GM19023 (cell line): Measurements from ENCODE around the gene RIMBP3B.
"Not testable (repeated sequence)": the region's sequence is repeated elsewhere in the genome, so short reads cannot be mapped to it uniquely, and the experiment has no call there.

Experiments used
- ATAC-seq: cut with Tn5 transposase; IDR thresholded peaks from one replicate; pipeline ENCODE4 v1.9.1; 2021; ENCODE audit warnings: mild to moderate bottlenecking, moderate library complexity; ENCODE audit not compliant: unreplicated experiment

The RIMBP3B gene

GRCh38 chr22:21383701-21384467 lies at the start of gene RIMBP3B:
TSS of gene RIMBP3B (plus strand) at chr22:21383751. CDS start at chr22:21383859, 108 bp downstream.
- peak; percentile 60 for ATAC-seq

- ATAC-seq, result not testable (repeated sequence)
These were observed 26.0 kb upstream of the RIMBP3B start for GRCh38 chr22:21357527-21357926.

- not testable (repeated sequence) for ATAC-seq
These were observed 23.0 kb upstream of the RIMBP3B start for GRCh38 chr22:21360525-21360924.

- not testable (repeated sequence) for ATAC-seq
These were observed 21.1 kb upstream of the RIMBP3B start for GRCh38 chr22:21362473-21362872.

- ATAC-seq, result not testable (repeated sequence)
These were observed 20.5 kb upstream of the RIMBP3B start for GRCh38 chr22:21363061-21363460.

- ATAC-seq, result not testable (repeated sequence)
These were observed 19.7 kb upstream of the RIMBP3B start for GRCh38 chr22:21363803-21364202.

- ATAC-seq, result not testable (repeated sequence)
These were observed 19.2 kb upstream of the RIMBP3B start for GRCh38 chr22:21364362-21364761.

GRCh38 chr22:21365337-21365736 lies 18.2 kb upstream of the RIMBP3B start:
- not testable (repeated sequence) for ATAC-seq

- not testable (repeated sequence) for ATAC-seq
These were observed 14.8 kb upstream of the RIMBP3B start for GRCh38 chr22:21368603-21369310.

GRCh38 chr22:21375880-21376279 lies 7.7 kb upstream of the RIMBP3B start:
- ATAC-seq, result not testable (repeated sequence)

GRCh38 chr22:21384468-21385357 lies 1.2 kb downstream of the RIMBP3B start:
- ATAC-seq, result peak; percentile 16

GRCh38 chr22:21389480-21389879 lies 5.9 kb downstream of the RIMBP3B start:
- ATAC-seq, result not testable (repeated sequence)

- not testable (repeated sequence) for ATAC-seq
These were observed 6.5 kb downstream of the RIMBP3B start for GRCh38 chr22:21390013-21390412.

- ATAC-seq, result not testable (repeated sequence)
These were observed 11.1 kb downstream of the RIMBP3B start for GRCh38 chr22:21394613-21395012.

GRCh38 chr22:21401197-21401969 lies 17.8 kb downstream of the RIMBP3B start:
- ATAC-seq, result not testable (repeated sequence)

GRCh38 chr22:21402763-21403314 lies 19.3 kb downstream of the RIMBP3B start:
- not testable (repeated sequence) for ATAC-seq

GRCh38 chr22:21407139-21407538 lies 23.6 kb downstream of the RIMBP3B start:
- ATAC-seq, result not testable (repeated sequence)

GRCh38 chr22:21407792-21408191 lies 24.2 kb downstream of the RIMBP3B start:
- ATAC-seq, result not testable (repeated sequence)

- not testable (repeated sequence) for ATAC-seq
These were observed 32.8 kb downstream of the RIMBP3B start for GRCh38 chr22:21416375-21416774.
